Astrocyte of the spinal cord (primary cell): ENCODE results near the gene UBC.
"Not testable (repeated sequence)": the region's sequence is repeated elsewhere in the genome, so short reads cannot be mapped to it uniquely, and the experiment has no call there.

Source experiments
- DNase-seq: peaks from one replicate; pipeline ENCODE4 v3.0.0; 2011; ENCODE audit warnings: low read depth, low spot score
- H3K4me3 ChIP-seq: 2 replicates; pipeline ENCODE4 v1.5.1; 2011; ENCODE audit warnings: low read depth, mild to moderate bottlenecking, low read length, moderate library complexity
- CTCF ChIP-seq: IDR thresholded peaks from 2 replicates; pipeline ENCODE4 v1.5.1; 2012; ENCODE audit warnings: low read depth, mild to moderate bottlenecking, low read length, inconsistent platforms
- in situ Hi-C: cut with HindIII; loops from 2 replicates; pipeline ENCODE4 v1.10.0; 2017; ENCODE audit warnings: low sequenced_read_pairs

UBC gene

DNA sequence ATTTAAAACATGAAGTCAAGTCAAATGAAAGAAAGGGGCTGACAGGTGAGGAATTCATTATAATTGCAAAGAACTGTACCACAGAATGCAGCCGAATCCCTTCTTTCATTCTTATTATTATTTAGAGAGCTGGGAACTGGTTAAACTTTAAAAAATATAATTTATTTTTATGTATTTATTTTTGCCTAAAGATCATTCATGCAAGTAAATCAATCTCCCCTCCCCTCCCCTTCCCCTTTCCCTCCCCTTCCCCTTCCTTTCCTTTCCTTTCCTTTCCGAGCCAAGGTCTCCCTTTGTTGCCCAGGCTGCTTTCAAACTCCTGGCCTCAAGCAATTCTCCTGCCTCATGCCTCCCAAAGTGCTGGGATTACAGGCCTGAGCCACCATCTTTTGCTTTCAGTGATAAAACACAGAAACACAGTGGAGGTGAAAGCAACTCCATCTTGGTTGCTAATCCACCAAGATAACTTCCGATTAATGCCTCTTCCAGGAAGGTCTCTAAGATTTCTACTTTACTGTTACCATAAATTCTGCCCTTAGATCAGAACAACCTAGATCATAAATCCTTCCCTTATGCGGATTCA lies 6.0 kb upstream of the UBC start:
- no peak for TF ChIP-seq CTCF
- in situ Hi-C loops = no loop called here
- H3K4me3 ChIP-seq = no peak overlapping the region
- no peak for DNase-seq

- no peak for TF ChIP-seq CTCF
- DNase-seq = peak; percentile 56
- H3K4me3 ChIP-seq = no peak overlapping the region
- in situ Hi-C loops = no loop called here
Measured at GRCh38 chr12:124919521-124920352, 5.3 kb upstream of the UBC start.

GRCh38 chr12:124918622-124918988 lies 4.2 kb upstream of the UBC start:
- in situ Hi-C loops, H3K4me3 ChIP-seq, DNase-seq: not testable (repeated sequence)

GRCh38 chr12:124917841-124918621 lies 3.6 kb upstream of the UBC start:
- no peak for DNase-seq
- TF ChIP-seq CTCF = no peak
- in situ Hi-C loops = no loop called here
- H3K4me3 ChIP-seq = peak overlapping the region; percentile 27

GRCh38 chr12:124917135-124917840 lies 2.8 kb upstream of the UBC start:
- in situ Hi-C loops = no loop called here
- peak overlapping the region; percentile 27 for H3K4me3 ChIP-seq
- peak; percentile 100 for DNase-seq
- TF ChIP-seq CTCF = no peak

- in situ Hi-C loops = no loop called here
- no peak for TF ChIP-seq CTCF
- peak; percentile 94 for DNase-seq
- H3K4me3 ChIP-seq = peak overlapping the region; percentile 10
Measured at GRCh38 chr12:124916374-124917134, 2.1 kb upstream of the UBC start.
